IPS-18a (cell line): ENCODE data around the gene TMEM178B.

Experiments
- H3K27ac ChIP-seq: one replicate; pipeline ENCODE4 v1.5.1; 2013; ENCODE audit warnings: low read length
- H3K27me3 ChIP-seq: one replicate; pipeline ENCODE4 v1.6.1; 2013; ENCODE audit warnings: mild to moderate bottlenecking, low read length; ENCODE audit not compliant: control insufficient read depth, insufficient read depth
- H3K36me3 ChIP-seq: one replicate; pipeline ENCODE4 v1.6.1; 2013; ENCODE audit warnings: low read depth, low read length; ENCODE audit not compliant: control insufficient read depth
- H3K4me1 ChIP-seq: one replicate; pipeline ENCODE4 v1.6.1; 2013; ENCODE audit warnings: low read depth, low read length; ENCODE audit not compliant: control insufficient read depth
- H3K4me3 ChIP-seq: one replicate; pipeline ENCODE4 v1.5.1; 2013; ENCODE audit warnings: low read length
- H3K9ac ChIP-seq: one replicate; pipeline ENCODE4 v1.6.1; 2013; ENCODE audit warnings: mild to moderate bottlenecking, low read length, moderate library complexity
- H3K9me3 ChIP-seq: one replicate; pipeline ENCODE4 v1.6.1; 2013; ENCODE audit warnings: low read depth, low read length; ENCODE audit not compliant: control insufficient read depth

Gene TMEM178B

DNA sequence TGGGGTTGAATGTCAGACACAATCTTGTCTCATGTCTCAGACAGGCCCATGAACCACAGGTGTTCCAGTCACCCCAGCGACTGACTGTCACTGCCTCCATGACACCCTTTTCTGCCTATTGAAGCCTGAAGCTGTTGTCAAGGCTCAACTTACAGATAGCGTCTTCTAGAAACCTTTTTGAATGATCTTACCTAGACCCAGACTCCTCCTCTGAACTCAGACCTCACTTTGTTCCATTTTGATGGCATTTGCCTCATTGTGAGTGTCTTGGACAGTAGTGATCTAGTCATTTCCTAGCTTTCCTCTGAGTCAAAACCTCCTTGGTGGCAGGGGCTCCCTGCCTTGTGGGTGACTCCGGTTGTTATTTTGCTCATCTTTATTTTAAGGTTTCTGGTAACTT, 379.0 kb downstream of the TMEM178B start:
- no peaks in the 10 kb centered on the region for H3K27me3 ChIP-seq
- no peaks in the 10 kb centered on the region for H3K9me3 ChIP-seq
- H3K36me3 ChIP-seq: no peaks in the 10 kb centered on the region
- no peak overlapping the region for H3K9ac ChIP-seq
- no peaks in the 10 kb centered on the region for H3K4me1 ChIP-seq
- no peak overlapping the region for H3K4me3 ChIP-seq
- no peak overlapping the region for H3K27ac ChIP-seq

DNA sequence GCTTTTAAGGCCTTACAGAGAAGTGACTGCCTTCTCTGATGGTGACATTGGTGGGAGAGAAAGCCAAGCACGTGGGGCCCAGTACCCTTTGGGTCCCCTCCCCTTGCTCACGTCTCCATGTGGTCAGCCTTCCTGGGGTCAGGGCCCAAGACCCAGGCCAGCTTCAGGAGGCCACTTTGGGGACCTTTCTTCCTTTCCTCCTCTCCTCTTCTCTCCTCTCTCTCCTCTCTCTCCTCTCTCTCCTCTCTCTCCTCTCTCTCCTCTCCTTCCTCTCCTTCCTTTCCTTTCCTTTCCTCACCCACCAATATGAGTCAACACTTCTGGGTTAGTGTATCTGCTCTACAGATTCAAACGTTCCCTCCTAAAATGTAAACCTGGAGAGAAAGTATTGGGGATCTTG, 380.5 kb downstream of the TMEM178B start:
- Histone ChIP-seq H3K27ac (no peak overlapping the region), H3K36me3 (no peaks in the 10 kb centered on the region), H3K4me1 (no peaks in the 10 kb centered on the region), H3K27me3 (no peaks in the 10 kb centered on the region), H3K9me3 (no peaks in the 10 kb centered on the region), H3K9ac (no peak overlapping the region), H3K4me3 (no peak overlapping the region)

DNA sequence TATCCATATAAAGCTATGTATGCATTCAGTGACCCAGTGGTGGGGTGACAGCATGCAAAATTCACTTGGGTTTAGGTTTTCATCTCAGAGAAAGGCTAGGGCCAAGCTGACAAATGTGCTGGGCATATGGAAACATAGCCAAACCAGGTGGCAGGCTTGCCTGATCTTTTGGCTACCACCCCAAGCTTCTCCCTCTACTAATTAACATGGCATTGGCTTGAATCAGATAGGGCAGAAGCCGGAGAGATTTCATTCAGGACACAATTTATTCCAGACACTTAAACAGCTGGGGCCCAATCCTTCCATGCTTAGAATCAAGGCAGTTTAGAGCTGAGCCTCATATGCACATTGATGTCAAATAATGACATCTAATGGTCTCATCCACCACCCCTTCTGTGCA, 381.9 kb downstream of the TMEM178B start:
- Histone ChIP-seq H3K4me1 (no peaks in the 10 kb centered on the region), H3K27me3 (no peaks in the 10 kb centered on the region)

DNA sequence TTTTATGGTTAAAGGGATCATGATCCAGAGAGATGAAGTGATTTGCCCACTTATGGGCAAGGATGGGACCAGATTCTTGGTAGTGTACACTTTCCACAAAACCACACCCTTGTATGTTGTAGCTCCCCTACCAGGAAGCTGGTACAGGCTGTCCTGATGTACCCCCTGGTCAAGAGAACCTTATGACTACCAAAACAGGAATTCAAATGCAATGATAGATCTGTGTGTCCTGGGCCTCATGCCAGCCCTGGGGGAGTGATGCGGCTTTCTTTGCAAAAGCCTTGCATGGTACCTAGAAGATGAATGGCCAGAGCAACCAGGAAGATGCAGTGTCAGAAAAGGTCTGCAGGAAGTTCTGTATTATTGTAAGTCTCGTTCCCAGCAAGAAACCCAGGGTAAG, 382.4 kb downstream of the TMEM178B start:
- Histone ChIP-seq H3K27ac (no peak overlapping the region), H3K9ac (no peak overlapping the region), H3K9me3 (no peaks in the 10 kb centered on the region), H3K36me3 (no peaks in the 10 kb centered on the region), H3K4me1 (no peaks in the 10 kb centered on the region), H3K27me3 (no peaks in the 10 kb centered on the region), H3K4me3 (no peak overlapping the region)

More for the DNA sequence above, 381.9 kb downstream of the TMEM178B start:
- no peaks in the 10 kb centered on the region for H3K36me3 ChIP-seq
- H3K27ac ChIP-seq: no peak overlapping the region
- H3K9ac ChIP-seq: no peak overlapping the region
- no peaks in the 10 kb centered on the region for H3K9me3 ChIP-seq
- no peak overlapping the region for H3K4me3 ChIP-seq

DNA sequence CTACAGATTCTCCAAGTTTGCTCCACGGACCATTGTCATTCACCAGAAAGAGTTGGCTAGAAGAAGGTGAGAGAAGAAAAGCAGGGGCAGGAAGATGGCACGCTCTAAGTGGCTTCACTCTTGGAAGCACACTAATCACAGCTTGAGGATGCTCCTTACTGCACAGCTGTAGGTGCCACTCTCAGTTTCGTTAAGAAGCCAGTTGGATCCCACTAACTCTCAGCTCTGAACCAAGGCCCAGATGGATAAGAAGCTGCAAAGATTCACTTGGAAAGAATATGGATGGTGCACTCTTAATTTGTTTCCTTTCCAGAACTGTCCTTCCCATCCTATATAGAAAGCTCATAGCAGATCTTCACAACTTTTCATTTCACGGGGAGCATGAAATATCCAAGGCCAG, 382.8 kb downstream of the TMEM178B start:
- Histone ChIP-seq H3K4me3 (no peak overlapping the region), H3K9ac (no peak overlapping the region), H3K36me3 (no peaks in the 10 kb centered on the region), H3K9me3 (no peaks in the 10 kb centered on the region), H3K4me1 (no peaks in the 10 kb centered on the region), H3K27me3 (no peaks in the 10 kb centered on the region), H3K27ac (no peak overlapping the region)

DNA sequence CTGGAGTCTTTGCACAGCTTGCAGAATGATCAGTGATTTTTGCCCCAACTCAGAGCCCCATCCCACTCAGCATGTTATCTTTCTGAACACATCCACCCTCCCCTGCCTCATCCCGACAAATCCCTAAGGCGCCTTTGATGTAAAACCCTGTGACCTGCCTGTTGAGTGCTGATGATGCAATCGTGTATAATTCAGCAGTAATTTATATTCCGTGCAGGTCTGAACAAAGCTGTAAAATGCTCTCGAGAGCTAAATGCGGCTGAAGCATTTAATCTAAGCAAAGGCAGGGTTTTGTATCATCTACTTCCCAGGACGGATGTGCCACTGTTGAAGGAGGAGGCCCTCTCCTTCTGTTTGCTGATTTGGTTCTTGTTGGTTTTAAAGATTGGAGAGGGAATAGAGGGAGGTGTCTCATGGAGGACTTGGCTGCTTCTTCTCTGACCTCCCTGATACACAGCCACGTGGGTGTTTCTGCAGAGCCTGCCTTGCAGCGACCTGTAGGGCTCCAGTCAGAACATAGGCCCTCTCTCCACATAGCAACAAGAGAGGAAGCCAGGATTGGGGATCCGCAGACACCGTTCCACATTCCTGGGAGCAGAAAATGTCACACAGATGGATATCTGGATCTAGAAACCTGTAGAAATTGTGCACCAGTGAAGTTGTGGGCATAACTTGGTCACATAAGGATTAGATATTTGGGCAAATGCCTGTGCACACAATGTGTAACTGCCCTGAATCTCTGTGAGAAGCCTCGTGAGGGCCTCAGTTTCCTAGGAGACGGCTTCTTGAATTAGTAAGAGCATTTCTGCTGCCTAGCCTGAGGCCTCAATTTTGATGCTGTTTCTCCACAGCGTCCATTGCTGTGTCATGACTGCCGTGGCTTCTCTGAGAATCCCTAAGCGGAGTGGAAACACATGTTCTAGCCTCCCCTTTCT, 387.2 kb downstream of the TMEM178B start:
- Histone ChIP-seq H3K36me3 (no peaks in the 10 kb centered on the region), H3K4me3 (no peak overlapping the region), H3K4me1 (no peaks in the 10 kb centered on the region), H3K9ac (no peak overlapping the region), H3K27me3 (no peaks in the 10 kb centered on the region), H3K27ac (no peak overlapping the region), H3K9me3 (no peaks in the 10 kb centered on the region)

DNA sequence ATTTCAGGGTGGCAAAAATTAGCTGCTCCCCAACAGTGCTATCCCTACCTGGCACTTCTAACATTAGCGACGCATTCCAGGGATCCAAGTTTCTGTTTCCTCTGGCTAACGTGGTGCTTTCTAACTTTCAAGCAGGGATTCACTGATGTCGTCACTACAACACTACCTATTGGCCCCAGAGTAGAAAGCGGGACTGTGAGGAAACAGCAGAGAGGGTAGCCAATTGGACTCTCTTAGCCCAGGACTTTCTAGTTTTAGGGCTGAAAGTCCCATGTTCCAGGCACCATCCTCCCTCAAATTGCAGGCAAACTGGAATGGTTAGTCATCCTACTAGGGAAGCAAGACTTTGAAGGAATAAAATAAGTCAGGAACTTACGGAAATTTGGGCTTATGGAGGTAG, 388.1 kb downstream of the TMEM178B start:
- H3K4me1 ChIP-seq: no peaks in the 10 kb centered on the region
- H3K4me3 ChIP-seq: no peak overlapping the region
- no peak overlapping the region for H3K9ac ChIP-seq
- no peaks in the 10 kb centered on the region for H3K27me3 ChIP-seq
- no peaks in the 10 kb centered on the region for H3K36me3 ChIP-seq
- H3K27ac ChIP-seq: no peak overlapping the region
- no peaks in the 10 kb centered on the region for H3K9me3 ChIP-seq

DNA sequence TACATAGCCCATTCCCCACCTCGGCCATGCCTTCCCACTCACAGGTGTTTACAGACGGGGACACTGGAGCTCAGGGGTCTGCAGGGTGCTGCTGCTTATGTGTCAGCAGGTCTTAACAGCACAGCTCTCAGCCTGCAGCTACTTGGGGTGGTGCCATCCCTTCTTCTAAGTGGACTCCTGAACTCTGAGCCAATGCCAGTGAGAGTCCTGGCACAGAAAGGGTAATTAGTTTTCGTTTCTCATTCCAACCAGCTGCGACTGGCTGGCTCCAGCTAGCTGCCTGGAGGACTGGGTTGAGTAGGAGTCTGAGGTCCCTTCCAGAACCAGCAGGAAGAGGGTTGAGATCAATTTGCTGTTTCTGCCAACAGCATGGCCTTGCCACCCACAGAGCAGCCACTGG, 389.1 kb downstream of the TMEM178B start:
- H3K27me3 ChIP-seq: no peaks in the 10 kb centered on the region
- no peaks in the 10 kb centered on the region for H3K36me3 ChIP-seq
- no peak overlapping the region for H3K27ac ChIP-seq
- H3K4me3 ChIP-seq: no peak overlapping the region
- H3K9me3 ChIP-seq: no peaks in the 10 kb centered on the region
- no peak overlapping the region for H3K9ac ChIP-seq
- H3K4me1 ChIP-seq: no peaks in the 10 kb centered on the region

DNA sequence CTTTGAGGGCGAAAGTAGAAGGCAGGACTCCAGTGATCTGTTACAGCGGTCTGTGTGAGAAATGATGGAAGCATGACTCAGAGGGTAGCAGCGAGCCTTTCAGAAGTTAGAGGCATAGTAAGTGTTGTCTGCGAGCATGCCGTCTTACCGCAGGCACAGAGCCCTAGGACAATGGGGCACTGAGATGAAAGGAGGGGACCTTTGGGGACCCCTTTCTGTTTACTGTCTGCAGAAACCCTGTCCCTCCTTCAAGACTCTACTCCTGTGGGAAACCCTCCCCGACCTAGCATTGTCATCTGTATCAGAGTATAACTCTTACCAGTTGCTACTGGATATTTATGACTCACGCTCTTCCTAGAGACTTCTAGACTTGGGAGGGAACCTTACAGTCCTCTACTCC, 390.1 kb downstream of the TMEM178B start:
- Histone ChIP-seq H3K4me3 (no peak overlapping the region), H3K9me3 (no peaks in the 10 kb centered on the region), H3K4me1 (no peaks in the 10 kb centered on the region), H3K27ac (no peak overlapping the region), H3K36me3 (no peaks in the 10 kb centered on the region), H3K9ac (no peak overlapping the region), H3K27me3 (no peaks in the 10 kb centered on the region)

DNA sequence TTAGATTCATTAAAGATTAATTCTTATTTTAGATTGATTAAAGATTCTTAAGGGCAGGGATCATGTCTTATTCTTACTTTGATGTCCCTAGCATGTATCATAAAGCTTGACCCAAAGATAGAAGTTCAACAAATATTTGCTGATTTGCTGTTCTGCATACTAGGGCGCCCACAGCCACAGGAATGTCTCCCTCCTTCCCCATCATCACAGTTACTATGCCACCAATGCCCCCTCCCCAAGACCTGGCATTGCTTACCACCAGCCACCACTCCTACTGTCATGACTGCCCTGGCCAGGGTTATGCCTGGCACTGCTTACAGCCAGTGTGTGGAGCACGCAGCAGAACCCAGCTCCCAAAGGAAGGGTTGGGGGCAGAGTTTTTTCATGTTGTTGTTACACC, 390.7 kb downstream of the TMEM178B start:
- H3K27me3 ChIP-seq: no peaks in the 10 kb centered on the region

DNA sequence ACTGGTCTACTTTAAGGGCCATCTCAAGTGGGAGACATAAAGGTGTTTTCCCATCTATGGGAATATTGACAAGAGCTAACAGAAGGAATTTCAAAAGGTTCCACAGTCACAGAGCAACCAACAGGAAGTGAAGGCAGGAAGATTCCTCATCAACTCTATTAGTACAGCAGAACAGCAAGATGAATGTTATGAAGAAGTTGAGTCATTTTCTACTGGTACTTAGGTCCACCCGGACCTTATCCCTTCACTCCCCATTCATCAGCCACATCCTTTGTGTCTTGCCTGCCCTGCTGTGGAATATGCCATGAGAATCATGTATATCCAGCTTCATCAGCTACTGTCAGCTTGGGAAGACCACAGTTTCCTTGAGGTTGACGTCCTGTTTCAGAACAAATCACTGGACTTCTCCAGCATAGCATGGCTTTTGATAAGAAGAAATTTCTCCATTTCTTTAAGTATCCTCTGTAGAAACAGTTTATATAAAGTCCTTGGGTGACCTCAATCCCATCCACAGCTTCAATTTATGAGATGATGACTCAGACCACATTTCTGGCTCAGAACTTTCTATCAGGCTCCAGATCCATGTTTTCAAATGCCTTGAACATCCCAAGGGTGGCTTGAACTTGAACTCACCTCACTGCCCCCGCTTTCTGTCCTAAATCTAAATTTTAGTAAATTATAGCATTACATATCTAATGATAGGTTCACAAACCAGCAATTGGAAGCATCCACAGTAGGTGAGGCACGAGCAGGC, 392.5 kb downstream of the TMEM178B start:
- no peaks in the 10 kb centered on the region for H3K36me3 ChIP-seq
- H3K9ac ChIP-seq: no peak overlapping the region
- H3K27ac ChIP-seq: no peak overlapping the region
- no peak overlapping the region for H3K4me3 ChIP-seq
- H3K4me1 ChIP-seq: no peaks in the 10 kb centered on the region
- no peaks in the 10 kb centered on the region for H3K27me3 ChIP-seq
- H3K9me3 ChIP-seq: no peaks in the 10 kb centered on the region

More for the DNA sequence above, 390.7 kb downstream of the TMEM178B start:
- H3K36me3 ChIP-seq: no peaks in the 10 kb centered on the region
- no peak overlapping the region for H3K4me3 ChIP-seq
- H3K9me3 ChIP-seq: no peaks in the 10 kb centered on the region
- H3K4me1 ChIP-seq: no peaks in the 10 kb centered on the region
- H3K27ac ChIP-seq: no peak overlapping the region
- no peak overlapping the region for H3K9ac ChIP-seq
